DOHH2 (cell line): Measurements from ENCODE around the gene SWSAP1.

ENCODE experiments used
- H3F3A ChIP-seq: fragments of 200-600 bp; sonication (generic), shearing (Covaris generic); 2 replicates; pipeline ENCODE4 v1.6.0; 2016; ENCODE audit warnings: antibody characterized with exemption, mild to moderate bottlenecking; ENCODE audit not compliant: control insufficient read depth, insufficient read depth
- H3K27ac ChIP-seq: fragments of 200-600 bp; sonication (generic); 2 replicates; pipeline ENCODE4 v1.5.1; 2014; ENCODE audit warnings: low read depth, mild to moderate bottlenecking, low read length, moderate library complexity
- H3K27me3 ChIP-seq: fragments of 200-600 bp; sonication (generic); 2 replicates; pipeline ENCODE4 v1.6.1; 2014; ENCODE audit warnings: mild to moderate bottlenecking, low read length, mixed read lengths; ENCODE audit not compliant: control insufficient read depth
- H3K36me3 ChIP-seq: fragments of 200-600 bp; sonication (generic); 2 replicates; pipeline ENCODE4 v1.6.1; 2014; ENCODE audit warnings: mild to moderate bottlenecking, low read length, moderate library complexity, mixed read lengths; ENCODE audit not compliant: control insufficient read depth
- H3K4me1 ChIP-seq: fragments of 200-600 bp; sonication (generic); 2 replicates; pipeline ENCODE4 v1.6.1; 2014; ENCODE audit warnings: mild to moderate bottlenecking, low read length, mixed read lengths; ENCODE audit not compliant: control insufficient read depth
- H3K4me2 ChIP-seq: fragments of 200-600 bp; sonication (generic); 2 replicates; pipeline ENCODE4 v1.6.0; 2014; ENCODE audit warnings: mild to moderate bottlenecking, low read length, moderate library complexity
- H3K4me3 ChIP-seq: fragments of 200-600 bp; sonication (generic); 2 replicates; pipeline ENCODE4 v1.5.1; 2014; ENCODE audit warnings: mild to moderate bottlenecking, low read length, mixed read lengths
- H3K79me2 ChIP-seq: fragments of 200-600 bp; sonication (generic); 2 replicates; pipeline ENCODE4 v1.6.1; 2014; ENCODE audit warnings: mild to moderate bottlenecking, low read length, mixed read lengths; ENCODE audit not compliant: control insufficient read depth
- H3K9me2 ChIP-seq: fragments of 200-600 bp; sonication (generic); replicated peaks from 2 replicates; pipeline ENCODE4 v1.6.1; 2014; ENCODE audit warnings: mild to moderate bottlenecking, low read length, mixed read lengths; ENCODE audit not compliant: control insufficient read depth
- H3K9me3 ChIP-seq: fragments of 200-600 bp; sonication (generic); 2 replicates; pipeline ENCODE4 v1.6.1; 2014; ENCODE audit warnings: antibody characterized with exemption, low read length, mixed read lengths; ENCODE audit not compliant: control insufficient read depth, insufficient read depth
- H4K20me1 ChIP-seq: fragments of 200-600 bp; sonication (generic); 2 replicates; pipeline ENCODE4 v1.6.0; 2014; ENCODE audit warnings: low read depth, mild to moderate bottlenecking, antibody characterized with exemption, low read length, moderate library complexity; ENCODE audit not compliant: control insufficient read depth, insufficient read depth
- EZH2phosphoT487 ChIP-seq: fragments of 200-600 bp; sonication (generic); IDR thresholded peaks from 2 replicates; pipeline ENCODE4 v1.6.1; 2017; ENCODE audit warnings: borderline replicate concordance, mild to moderate bottlenecking, antibody characterized with exemption, low read length, moderate library complexity, mixed read lengths
- TF ChIP-seq, protein P1 (sequence below): fragments of 200-600 bp; sonication (generic); IDR thresholded peaks from one replicate; pipeline ENCODE4 v1.5.1; 2014; ENCODE audit warnings: antibody characterized with exemption, mild to moderate bottlenecking, low read depth, low read length; ENCODE audit not compliant: poor library complexity, severe bottlenecking

SWSAP1 gene

DNA sequence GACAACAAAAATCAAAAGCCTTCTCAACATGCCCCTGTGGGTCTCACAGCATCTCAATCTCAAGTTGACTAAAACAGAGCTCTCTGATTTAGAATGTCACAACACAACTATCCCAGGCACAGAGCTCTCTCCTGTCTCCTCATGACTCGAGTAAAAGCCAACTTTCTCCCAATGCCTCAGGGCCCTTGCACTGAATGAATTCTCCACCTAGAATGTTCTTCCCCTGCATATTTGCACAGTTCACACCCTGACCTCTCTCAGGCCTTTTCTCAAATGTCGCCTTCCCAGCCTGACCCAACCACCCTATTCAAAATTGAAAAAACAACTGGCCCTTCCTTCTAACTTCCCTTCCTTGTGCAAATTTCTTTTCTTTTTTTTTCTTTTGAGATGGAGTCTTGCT lies 3.7 kb upstream of the SWSAP1 start:
- no peaks in the 10 kb centered on the region for H3K9me2 ChIP-seq
- peaks cover 12% of the 10 kb centered on the region for H3K79me2 ChIP-seq
- no peaks in the 10 kb centered on the region for H4K20me1 ChIP-seq
- H3F3A ChIP-seq = no peaks in the 10 kb centered on the region
- peaks cover 3% of the 10 kb centered on the region for H3K36me3 ChIP-seq
- H3K27me3 ChIP-seq = no peaks in the 10 kb centered on the region
- no peak overlapping the region for H3K27ac ChIP-seq
- H3K4me1 ChIP-seq = peaks cover 10% of the 10 kb centered on the region
- TF ChIP-seq EZH2phosphoT487 = no peak
- TF ChIP-seq, protein P1, sequence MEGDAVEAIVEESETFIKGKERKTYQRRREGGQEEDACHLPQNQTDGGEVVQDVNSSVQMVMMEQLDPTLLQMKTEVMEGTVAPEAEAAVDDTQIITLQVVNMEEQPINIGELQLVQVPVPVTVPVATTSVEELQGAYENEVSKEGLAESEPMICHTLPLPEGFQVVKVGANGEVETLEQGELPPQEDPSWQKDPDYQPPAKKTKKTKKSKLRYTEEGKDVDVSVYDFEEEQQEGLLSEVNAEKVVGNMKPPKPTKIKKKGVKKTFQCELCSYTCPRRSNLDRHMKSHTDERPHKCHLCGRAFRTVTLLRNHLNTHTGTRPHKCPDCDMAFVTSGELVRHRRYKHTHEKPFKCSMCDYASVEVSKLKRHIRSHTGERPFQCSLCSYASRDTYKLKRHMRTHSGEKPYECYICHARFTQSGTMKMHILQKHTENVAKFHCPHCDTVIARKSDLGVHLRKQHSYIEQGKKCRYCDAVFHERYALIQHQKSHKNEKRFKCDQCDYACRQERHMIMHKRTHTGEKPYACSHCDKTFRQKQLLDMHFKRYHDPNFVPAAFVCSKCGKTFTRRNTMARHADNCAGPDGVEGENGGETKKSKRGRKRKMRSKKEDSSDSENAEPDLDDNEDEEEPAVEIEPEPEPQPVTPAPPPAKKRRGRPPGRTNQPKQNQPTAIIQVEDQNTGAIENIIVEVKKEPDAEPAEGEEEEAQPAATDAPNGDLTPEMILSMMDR = no peak
- H3K9me3 ChIP-seq = no peaks in the 10 kb centered on the region
- H3K4me2 ChIP-seq = no peak overlapping the region
- no peak overlapping the region for H3K4me3 ChIP-seq

DNA sequence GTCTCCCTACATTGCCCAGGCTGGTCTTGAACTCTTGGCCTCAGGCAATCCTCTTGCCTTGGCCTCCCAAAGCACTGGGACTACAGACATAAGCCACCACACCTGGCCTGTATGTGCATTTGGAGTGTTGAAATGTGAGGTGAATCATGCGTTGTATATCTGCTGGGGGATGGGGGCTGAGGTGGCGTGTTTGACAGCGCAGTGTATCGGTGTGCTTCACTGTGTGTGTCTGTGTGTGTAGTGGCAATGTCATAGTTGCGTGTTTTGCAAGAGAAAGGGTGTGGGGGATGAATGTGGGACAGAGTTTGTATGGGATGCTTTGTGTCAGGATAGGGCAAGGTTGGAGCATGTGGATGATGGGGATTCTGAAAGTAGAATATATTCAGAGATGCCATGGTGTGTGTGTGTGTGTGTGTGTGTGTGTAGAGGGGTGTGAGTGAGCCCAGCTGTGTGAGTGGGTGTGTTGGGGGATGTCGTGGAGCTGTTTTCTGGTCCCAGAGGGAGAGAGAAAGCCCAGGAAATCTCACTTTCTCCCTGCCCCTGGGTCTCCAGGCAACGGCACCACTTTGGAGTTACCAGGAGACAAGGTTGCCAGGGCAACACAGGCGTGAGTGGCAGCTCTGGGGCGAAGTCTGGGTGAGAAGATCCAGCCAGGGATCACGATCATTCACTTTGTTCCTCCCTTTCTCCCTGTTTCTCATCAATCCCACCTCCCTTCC lies 1.1 kb upstream of the SWSAP1 start:
- Histone ChIP-seq H3K9me3 (no peaks in the 10 kb centered on the region), H3K4me1 (peaks cover 36% of the 10 kb centered on the region), H3K27ac (no peak overlapping the region), H4K20me1 (no peaks in the 10 kb centered on the region), H3F3A (peaks cover 10% of the 10 kb centered on the region), H3K27me3 (no peaks in the 10 kb centered on the region), H3K9me2 (no peaks in the 10 kb centered on the region), H3K79me2 (peaks cover 36% of the 10 kb centered on the region), H3K4me3 (peak overlapping the region; percentile 94), H3K36me3 (peaks cover 23% of the 10 kb centered on the region), H3K4me2 (peak overlapping the region; percentile 85)
- TF ChIP-seq, protein P1 = no peak
- TF ChIP-seq EZH2phosphoT487 = no peak

DNA sequence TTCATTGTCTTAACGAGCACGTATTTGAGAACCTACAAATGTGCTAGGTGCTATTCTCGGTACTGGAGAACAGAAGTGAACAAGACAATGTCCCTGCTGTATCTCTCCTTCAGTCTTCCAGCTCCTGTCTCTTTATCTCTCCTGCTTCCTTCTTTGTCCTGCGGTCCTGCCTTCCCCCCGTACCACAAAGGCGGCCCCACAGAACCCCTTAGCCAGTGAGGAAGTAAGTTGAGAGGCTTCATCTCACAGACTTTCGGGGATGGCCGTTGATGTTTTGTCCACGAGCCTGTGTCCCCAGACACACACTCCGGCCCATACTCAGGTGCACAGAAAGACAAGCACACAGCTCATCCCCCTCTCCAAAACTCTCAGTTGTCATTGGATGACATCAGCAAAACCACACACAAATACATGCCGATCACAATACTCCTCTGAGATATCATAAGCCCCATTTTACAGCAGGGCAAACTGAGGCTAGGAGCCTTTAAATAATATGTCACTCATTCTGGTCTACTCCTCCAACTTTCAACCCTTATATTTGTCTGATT lies 507 bp upstream of the SWSAP1 start:
- no peaks in the 10 kb centered on the region for H4K20me1 ChIP-seq
- TF ChIP-seq, protein P1 = no peak
- TF ChIP-seq EZH2phosphoT487 = no peak
- H3K4me2 ChIP-seq = peak overlapping the region; percentile 85
- peaks cover 28% of the 10 kb centered on the region for H3K36me3 ChIP-seq
- no peaks in the 10 kb centered on the region for H3K27me3 ChIP-seq
- H3F3A ChIP-seq = peaks cover 14% of the 10 kb centered on the region
- peaks cover 40% of the 10 kb centered on the region for H3K4me1 ChIP-seq
- no peaks in the 10 kb centered on the region for H3K9me3 ChIP-seq
- H3K9me2 ChIP-seq = no peaks in the 10 kb centered on the region
- H3K4me3 ChIP-seq = peak overlapping the region; percentile 94
- H3K27ac ChIP-seq = no peak overlapping the region
- H3K79me2 ChIP-seq = peaks cover 41% of the 10 kb centered on the region
